ENCODE data around the gene PSG1.

DNA sequence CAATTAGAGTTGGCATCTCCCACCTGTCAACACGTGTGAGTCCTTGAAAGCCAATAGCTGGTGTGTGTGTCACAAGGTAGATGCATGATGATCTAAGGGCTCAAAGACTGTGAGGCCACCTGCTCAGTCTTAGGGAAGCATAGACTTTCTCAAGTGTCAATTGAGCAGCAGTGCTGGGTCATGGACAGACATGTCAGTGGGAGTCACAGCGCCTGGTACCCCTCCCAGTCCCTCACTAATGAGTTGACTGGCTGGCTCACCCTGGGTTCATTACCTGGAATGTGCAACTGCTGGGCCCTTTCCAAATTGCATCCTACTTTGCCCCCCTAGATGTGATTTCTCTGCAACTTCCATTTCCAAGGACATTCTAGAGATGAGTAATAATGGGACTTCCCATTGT, 47.3 kb upstream of the PSG1 start:
- no peak for TF ChIP-seq GATA3 (IDR thresholded peaks at IDR 0.05; ENCODE audit: low read depth, low read length)
- TF ChIP-seq GATA2 (IDR thresholded peaks at IDR 0.05; ENCODE audit: low read depth, low read length) = no peak

Measured in SH-SY5Y (cell line).